ENCODE measurements around the gene ABCA4. TPM values are rescaled to one million over a fixed set of nuclear protein-coding genes. Genes with fewer than 3 reads are reported as not detected.
"Not testable (repeated sequence)": the region's sequence is repeated elsewhere in the genome, so short reads cannot be mapped to it uniquely, and the experiment has no call there.

Gene ABCA4
- total RNA-seq, 2 experiments from 2014 or later, result not detected

GRCh38 chr1:94013367-94013878 is 107.5 kb downstream of the ABCA4 start:
- H3K27ac Mint-ChIP-seq, result no peak overlapping the region
- DNase-seq (no peak), ATAC-seq (no peak)
- no peak overlapping the region for H3K4me3 Mint-ChIP-seq
- no peaks in the 10 kb centered on the region for H3K9me3 Mint-ChIP-seq (ENCODE audit: low read depth)
- H3K4me1 Mint-ChIP-seq, result peaks cover 24% of the 10 kb centered on the region
- H3K27me3 Mint-ChIP-seq, result peaks cover 11% of the 10 kb centered on the region
- CTCF ChIA-PET, result no interaction called here
- no peaks in the 10 kb centered on the region for H3K36me3 Mint-ChIP-seq

GRCh38 chr1:94012708-94013366 is 108.1 kb downstream of the ABCA4 start:
- Mint-ChIP-seq H3K4me3 (no peak overlapping the region), H3K9me3 (ENCODE audit: low read depth) (no peaks in the 10 kb centered on the region), H3K27me3 (peaks cover 11% of the 10 kb centered on the region), H3K36me3 (no peaks in the 10 kb centered on the region), H3K27ac (no peak overlapping the region), H3K4me1 (peaks cover 19% of the 10 kb centered on the region)
- no peak for DNase-seq
- no peak for ATAC-seq
- CTCF ChIA-PET, result no interaction called here

GRCh38 chr1:94011709-94012595 is 109.0 kb downstream of the ABCA4 start:
- Mint-ChIP-seq H3K36me3 (no peaks in the 10 kb centered on the region), H3K4me1 (peaks cover 10% of the 10 kb centered on the region), H3K4me3 (no peak overlapping the region), H3K27ac (no peak overlapping the region), H3K27me3 (peaks cover 11% of the 10 kb centered on the region), H3K9me3 (ENCODE audit: low read depth) (no peaks in the 10 kb centered on the region)
- ATAC-seq (no peak), DNase-seq (no peak)
- CTCF ChIA-PET, result interaction anchor here (1.3 kb wide), 1 partner anchor 14 kb away, joined by 4 read pairs; no protein-coding TSS in a partner anchor

GRCh38 chr1:94011129-94011528 is 109.8 kb downstream of the ABCA4 start:
- no peak for ATAC-seq
- Mint-ChIP-seq H3K36me3 (no peaks in the 10 kb centered on the region), H3K9me3 (ENCODE audit: low read depth) (no peaks in the 10 kb centered on the region), H3K27ac (no peak overlapping the region), H3K4me3 (no peak overlapping the region), H3K4me1 (peaks cover 2% of the 10 kb centered on the region), H3K27me3 (peaks cover 15% of the 10 kb centered on the region)
- CTCF ChIA-PET, result interaction anchor here (1.3 kb wide), 1 partner anchor 14 kb away, joined by 4 read pairs; no protein-coding TSS in a partner anchor
- DNase-seq, result no peak

GRCh38 chr1:94009304-94009703 is 111.6 kb downstream of the ABCA4 start:
- no peak for DNase-seq
- no peaks in the 10 kb centered on the region for H3K4me1 Mint-ChIP-seq
- H3K36me3 Mint-ChIP-seq, result no peaks in the 10 kb centered on the region
- CTCF ChIA-PET, result no interaction called here
- no peaks in the 10 kb centered on the region for H3K9me3 Mint-ChIP-seq (ENCODE audit: low read depth)
- ATAC-seq, result no peak
- no peak overlapping the region for H3K4me3 Mint-ChIP-seq
- no peak overlapping the region for H3K27ac Mint-ChIP-seq
- peaks cover 30% of the 10 kb centered on the region for H3K27me3 Mint-ChIP-seq

DNA sequence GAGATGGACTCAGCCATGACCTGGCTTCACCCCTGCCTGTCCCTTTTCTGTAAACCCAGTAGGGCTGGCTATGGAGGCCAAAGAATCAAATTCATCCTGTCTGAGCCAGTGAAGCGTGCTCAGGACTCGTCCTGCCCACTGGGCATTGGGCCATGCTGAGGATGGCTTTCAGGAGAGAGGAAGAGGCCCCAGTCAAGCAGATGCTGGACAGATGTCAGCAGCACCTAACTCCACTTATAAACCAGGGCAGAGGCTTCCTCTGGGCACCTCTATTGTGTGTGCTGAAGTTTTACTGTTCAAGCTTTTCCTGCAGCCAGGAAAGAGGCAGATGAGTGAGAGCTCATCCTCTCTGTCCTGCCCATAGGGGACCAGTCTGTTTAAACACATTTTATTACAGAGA is 114.3 kb downstream of the ABCA4 start:
- H3K4me3 Mint-ChIP-seq, result no peak overlapping the region
- no peaks in the 10 kb centered on the region for H3K9me3 Mint-ChIP-seq (ENCODE audit: low read depth)
- H3K27ac Mint-ChIP-seq, result no peak overlapping the region
- no peak for DNase-seq
- no peaks in the 10 kb centered on the region for H3K36me3 Mint-ChIP-seq
- no peaks in the 10 kb centered on the region for H3K4me1 Mint-ChIP-seq
- no peak for ATAC-seq
- CTCF ChIA-PET, result interaction anchor here (2.0 kb wide), 1 partner anchor 33 kb away, joined by 6 read pairs; no protein-coding TSS in a partner anchor
- peaks cover 29% of the 10 kb centered on the region for H3K27me3 Mint-ChIP-seq

DNA sequence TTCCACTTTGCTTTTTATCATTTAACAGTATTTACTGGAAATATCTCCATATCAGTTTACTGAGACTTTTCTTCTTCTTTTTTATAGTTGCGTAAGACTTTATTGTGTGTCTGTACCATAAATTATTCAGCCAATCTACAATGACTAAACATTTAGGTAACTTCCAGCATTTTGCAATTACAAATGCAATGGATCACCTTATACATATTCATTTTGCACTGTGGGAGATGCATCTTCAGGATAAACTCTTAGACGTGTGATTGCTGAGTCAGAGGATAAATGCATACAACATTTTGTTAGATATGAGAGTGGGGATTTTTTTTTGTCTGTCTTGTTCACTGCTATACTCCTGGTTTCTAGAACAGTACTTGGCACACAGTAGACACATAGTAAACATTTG is 116.0 kb downstream of the ABCA4 start:
- DNase-seq, result no peak
- Mint-ChIP-seq H3K4me3 (no peak overlapping the region), H3K9me3 (ENCODE audit: low read depth) (no peaks in the 10 kb centered on the region), H3K27me3 (peaks cover 29% of the 10 kb centered on the region), H3K4me1 (no peaks in the 10 kb centered on the region), H3K27ac (no peak overlapping the region), H3K36me3 (no peaks in the 10 kb centered on the region)
- CTCF ChIA-PET, result no interaction called here
- ATAC-seq, result no peak

DNA sequence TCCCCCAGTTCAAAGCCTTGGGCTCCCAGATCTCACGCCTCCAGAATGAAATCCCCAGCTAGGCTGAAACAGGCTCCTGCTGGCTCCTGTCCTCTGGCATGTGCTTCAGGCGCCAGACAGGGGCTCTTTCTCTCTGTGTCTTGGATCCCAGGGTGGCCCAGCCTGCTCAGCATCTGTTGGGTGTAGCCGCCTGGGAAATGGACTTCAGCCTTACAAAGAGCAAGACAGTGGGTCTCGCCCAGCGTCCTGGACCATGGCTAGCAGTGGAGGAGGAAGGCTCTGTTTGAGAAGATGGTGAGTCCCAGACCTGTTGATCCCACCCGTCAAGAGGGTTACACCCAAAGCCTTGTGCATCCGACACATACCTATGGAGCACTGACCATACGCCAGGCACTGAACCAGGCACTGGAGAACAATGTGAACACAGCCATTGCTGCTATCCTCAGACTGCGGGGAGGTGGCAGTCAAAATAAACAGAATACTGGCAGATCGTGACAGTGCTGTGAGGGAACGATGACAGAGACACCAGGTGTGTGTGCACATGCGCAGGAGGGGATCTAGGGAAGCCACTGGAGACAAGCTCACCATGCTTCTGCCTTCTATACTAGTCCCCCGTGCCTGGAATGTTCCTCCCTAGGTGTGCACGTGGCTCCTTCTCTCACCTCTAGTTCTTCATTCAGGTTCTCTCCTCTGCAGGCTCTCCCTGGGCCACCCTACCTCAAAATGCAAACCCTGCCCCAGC is 118.7 kb downstream of the ABCA4 start:
- CTCF ChIA-PET, result no interaction called here
- H3K9me3 Mint-ChIP-seq (ENCODE audit: low read depth), result no peaks in the 10 kb centered on the region
- no peak overlapping the region for H3K4me3 Mint-ChIP-seq
- no peak overlapping the region for H3K27ac Mint-ChIP-seq
- no peaks in the 10 kb centered on the region for H3K4me1 Mint-ChIP-seq
- DNase-seq (no peak), ATAC-seq (no peak)
- H3K36me3 Mint-ChIP-seq, result no peaks in the 10 kb centered on the region
- peaks cover 29% of the 10 kb centered on the region for H3K27me3 Mint-ChIP-seq

DNA sequence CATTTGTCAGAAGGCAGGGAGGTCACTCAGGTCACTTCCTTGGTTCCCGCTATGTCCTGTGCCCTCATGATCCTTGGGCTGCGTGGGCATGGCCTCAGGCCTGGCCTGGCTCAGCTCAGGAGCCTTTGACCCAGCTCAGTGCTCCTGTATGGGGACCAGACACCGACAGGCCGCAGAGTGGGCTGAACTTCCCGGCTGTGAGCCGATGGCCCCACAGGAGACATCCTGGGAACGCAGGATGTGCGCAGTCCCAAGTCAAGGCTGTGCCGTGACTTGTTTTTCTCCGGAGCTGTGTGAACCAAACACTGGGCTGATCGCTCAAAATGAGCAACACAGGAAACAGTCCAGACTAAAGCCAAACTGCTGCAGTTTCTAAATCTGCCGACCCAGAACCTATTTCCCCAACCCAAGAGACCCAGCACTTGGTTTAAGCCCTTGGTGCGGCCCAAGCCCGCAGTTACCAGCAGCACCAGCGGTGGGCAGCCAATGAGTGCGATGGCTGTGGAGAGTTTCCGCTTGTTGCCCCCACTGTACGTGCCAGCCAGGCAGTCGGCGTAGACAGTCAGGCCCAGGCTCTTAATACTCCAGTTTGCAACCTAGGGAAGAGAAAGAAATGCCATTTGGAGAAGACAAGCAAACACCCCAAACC is 119.4 kb downstream of the ABCA4 start:
- Mint-ChIP-seq H3K4me3 (no peak overlapping the region), H3K27ac (no peak overlapping the region), H3K27me3 (peaks cover 27% of the 10 kb centered on the region), H3K9me3 (ENCODE audit: low read depth) (no peaks in the 10 kb centered on the region), H3K36me3 (no peaks in the 10 kb centered on the region), H3K4me1 (no peaks in the 10 kb centered on the region)
- no peak for ATAC-seq
- CTCF ChIA-PET, result no interaction called here
- no peak for DNase-seq

DNA sequence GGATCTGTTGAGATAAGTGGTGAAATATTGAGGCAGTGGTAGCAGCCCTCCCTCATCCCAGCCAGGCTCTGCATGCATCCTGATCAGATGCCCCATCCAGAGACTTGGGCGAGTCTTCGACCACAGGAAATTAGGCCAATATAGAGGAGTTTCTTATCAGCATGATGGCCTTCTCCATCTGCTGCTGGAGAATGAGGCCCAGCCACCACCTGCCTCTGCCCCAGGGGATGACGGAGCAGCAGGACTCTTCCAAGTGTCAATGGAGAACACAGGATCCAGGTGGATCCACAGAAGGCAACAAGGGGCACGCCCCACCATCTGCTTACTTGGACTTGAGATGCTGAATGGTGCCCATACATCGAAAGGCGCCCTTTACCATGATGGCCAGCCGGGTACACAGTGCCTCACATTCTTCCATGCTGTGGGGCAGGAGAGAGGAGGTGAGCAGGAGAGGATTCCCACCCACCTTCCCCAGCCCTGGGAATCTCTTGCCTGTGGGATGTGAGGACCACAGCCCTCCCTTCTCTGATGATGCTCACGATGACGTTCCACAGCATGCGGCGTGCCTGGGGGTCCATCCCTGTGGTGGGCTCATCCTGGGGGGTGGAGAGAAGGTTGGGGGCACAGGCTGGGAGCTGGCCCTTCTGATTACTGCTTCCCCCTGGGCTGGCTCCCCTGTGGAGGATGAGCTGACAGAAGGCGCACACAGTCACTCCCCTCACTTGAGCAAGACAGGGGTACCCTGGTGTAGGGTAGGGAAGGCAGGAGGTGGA is 120.3 kb downstream of the ABCA4 start:
- CTCF ChIA-PET, result no interaction called here
- ATAC-seq (no peak), DNase-seq (no peak)
- H3K4me1 Mint-ChIP-seq, result peaks cover 2% of the 10 kb centered on the region
- no peak overlapping the region for H3K27ac Mint-ChIP-seq
- no peaks in the 10 kb centered on the region for H3K36me3 Mint-ChIP-seq
- H3K27me3 Mint-ChIP-seq, result peaks cover 23% of the 10 kb centered on the region
- no peak overlapping the region for H3K4me3 Mint-ChIP-seq
- no peaks in the 10 kb centered on the region for H3K9me3 Mint-ChIP-seq (ENCODE audit: low read depth)

DNA sequence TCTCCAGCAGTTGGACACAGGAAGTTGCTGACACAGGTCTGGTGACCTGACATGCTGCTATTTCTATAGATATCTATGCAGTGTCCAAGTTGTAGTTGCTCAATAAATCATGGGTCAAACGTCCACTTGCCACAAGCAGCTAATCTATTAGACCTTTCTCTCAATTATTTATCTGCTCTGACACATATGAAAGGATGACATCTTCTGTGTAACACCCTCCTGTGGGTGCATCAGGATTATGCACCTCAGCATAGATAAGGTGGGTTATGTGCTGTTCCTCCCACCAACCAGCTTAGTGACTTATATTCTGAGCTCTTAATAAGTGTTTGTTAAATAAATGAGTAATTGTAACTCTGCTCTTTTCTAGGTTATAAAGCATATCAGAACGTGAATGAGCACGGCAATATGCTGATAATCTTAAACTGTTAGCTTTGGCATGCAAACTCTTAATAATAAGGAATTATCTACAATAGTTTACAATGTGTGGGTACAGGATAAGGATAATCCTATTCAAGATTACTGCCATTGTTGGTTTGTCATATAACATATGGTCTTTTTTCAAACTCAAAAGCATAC is 121.0 kb downstream of the ABCA4 start:
- Mint-ChIP-seq H3K27me3 (peaks cover 25% of the 10 kb centered on the region), H3K27ac (no peak overlapping the region), H3K4me1 (peaks cover 4% of the 10 kb centered on the region), H3K36me3 (no peaks in the 10 kb centered on the region), H3K4me3 (no peak overlapping the region), H3K9me3 (ENCODE audit: low read depth) (no peaks in the 10 kb centered on the region)
- CTCF ChIA-PET, result no interaction called here
- ATAC-seq (no peak), DNase-seq (no peak)

GRCh38 chr1:93998532-93998931 is 122.4 kb downstream of the ABCA4 start:
- peaks cover 21% of the 10 kb centered on the region for H3K27me3 Mint-ChIP-seq
- H3K4me3 Mint-ChIP-seq; ATAC-seq; DNase-seq; CTCF ChIA-PET; H3K36me3 Mint-ChIP-seq; H3K27ac Mint-ChIP-seq; H3K4me1 Mint-ChIP-seq; H3K9me3 Mint-ChIP-seq (ENCODE audit: low read depth): not testable (repeated sequence)

All from activated CD8-positive, alpha-beta memory T cell treated with anti-CD3 and anti-CD28 coated beads, Interleukin-2, amount 10 ng/mL, durations not matched to agents 7 days and 5 days (primary cell).